Uterus (tissue), 2 donors: ENCODE data around the gene TTLL6.

Experiments
- CTCF ChIP-seq, 4 experiments: fragments of 200-600 bp in 2 of 4; fragments of 450-650 bp in 2 of 4; sonication (generic) in 2 of 4; IDR thresholded peaks; one replicate each; pipeline ENCODE4 v1.5.1; 2016 to 2019; ENCODE audit warnings: antibody characterized with exemption in 4 of 4, mild to moderate bottlenecking in 2 of 4, moderate library complexity in 1 of 4
- POLR2A ChIP-seq, 2 donors: fragments of 450-650 bp; IDR thresholded peaks; one replicate each; pipeline ENCODE4 v1.6.1; 2016; ENCODE audit warnings: antibody characterized with exemption in 2 of 2, mild to moderate bottlenecking in 1 of 2, moderate library complexity in 1 of 2

- TF ChIP-seq POLR2A (IDR thresholded peaks at IDR 0.05): no peak
- no peak for TF ChIP-seq CTCF (IDR thresholded peaks at IDR 0.05)
These were observed 64.4 kb downstream of the TTLL6 start for GRCh38 chr17:48752399-48753288.
